GM21576 (cell line): Measurements from ENCODE around the gene ACTL9.

Experiments
- ATAC-seq: cut with Tn5 transposase; IDR thresholded peaks from one replicate; pipeline ENCODE4 v1.9.1; 2021; ENCODE audit warnings: mild to moderate bottlenecking, moderate library complexity; ENCODE audit not compliant: unreplicated experiment

ACTL9 gene

DNA sequence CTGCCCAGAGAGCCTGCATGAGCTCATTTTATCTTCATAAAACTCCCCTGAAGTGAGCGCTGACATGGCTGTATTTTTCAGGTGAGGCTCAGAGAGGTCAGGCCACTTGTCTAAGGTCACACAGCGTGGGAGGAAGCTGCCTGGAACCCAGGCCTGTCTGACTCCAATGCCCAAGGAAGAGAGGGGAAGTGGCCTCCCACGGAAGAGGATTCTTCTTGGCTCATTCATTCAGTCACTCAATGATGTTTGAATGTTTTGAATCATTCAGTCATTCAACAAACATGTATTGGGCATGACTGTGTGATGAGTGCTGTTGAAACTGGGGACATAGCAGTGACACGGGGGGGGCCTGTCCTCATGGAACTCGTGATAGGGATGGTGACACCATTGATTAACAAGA is 12.0 kb downstream of the ACTL9 start:
- no peak for ATAC-seq

- ATAC-seq, result no peak
These were observed 14.3 kb downstream of the ACTL9 start for GRCh38 chr19:8684001-8684902.

GRCh38 chr19:8682931-8683330 is 15.7 kb downstream of the ACTL9 start:
- ATAC-seq, result no peak

- no peak for ATAC-seq
These were observed 16.1 kb downstream of the ACTL9 start for GRCh38 chr19:8682472-8682871.

GRCh38 chr19:8681345-8682029 is 17.1 kb downstream of the ACTL9 start:
- no peak for ATAC-seq

DNA sequence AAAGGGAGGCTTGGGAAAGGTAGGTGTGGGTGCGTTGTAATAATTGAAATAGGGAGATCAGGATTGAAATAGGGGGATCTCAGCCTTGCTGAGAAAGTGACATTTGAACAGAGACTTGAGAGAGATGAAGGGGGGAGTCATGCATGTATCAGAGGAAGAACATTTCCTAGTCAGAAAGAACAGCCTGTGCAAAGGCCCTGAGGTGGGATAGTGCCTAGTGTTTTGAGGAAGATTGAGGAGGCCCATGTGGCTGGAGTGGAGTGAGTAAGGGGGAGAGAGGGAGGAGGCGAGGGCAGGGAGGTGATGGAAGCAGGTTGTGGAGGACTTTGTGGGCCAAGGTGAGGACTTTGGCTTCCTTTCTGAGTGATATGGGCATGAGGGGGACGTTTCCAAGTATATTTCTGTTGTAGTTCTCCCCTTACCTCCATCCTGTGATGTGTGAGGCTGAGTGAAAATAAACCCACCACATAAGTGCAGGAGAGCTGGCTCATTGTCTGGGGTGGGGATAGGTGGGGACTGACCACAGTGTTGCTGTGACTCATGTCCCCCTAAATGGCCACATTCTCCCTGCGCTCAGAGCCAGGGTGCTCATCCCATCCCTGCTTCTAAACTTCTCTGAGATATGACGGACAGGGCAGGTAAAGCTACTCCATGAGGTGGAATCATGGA is 17.8 kb downstream of the ACTL9 start:
- ATAC-seq, result no peak

DNA sequence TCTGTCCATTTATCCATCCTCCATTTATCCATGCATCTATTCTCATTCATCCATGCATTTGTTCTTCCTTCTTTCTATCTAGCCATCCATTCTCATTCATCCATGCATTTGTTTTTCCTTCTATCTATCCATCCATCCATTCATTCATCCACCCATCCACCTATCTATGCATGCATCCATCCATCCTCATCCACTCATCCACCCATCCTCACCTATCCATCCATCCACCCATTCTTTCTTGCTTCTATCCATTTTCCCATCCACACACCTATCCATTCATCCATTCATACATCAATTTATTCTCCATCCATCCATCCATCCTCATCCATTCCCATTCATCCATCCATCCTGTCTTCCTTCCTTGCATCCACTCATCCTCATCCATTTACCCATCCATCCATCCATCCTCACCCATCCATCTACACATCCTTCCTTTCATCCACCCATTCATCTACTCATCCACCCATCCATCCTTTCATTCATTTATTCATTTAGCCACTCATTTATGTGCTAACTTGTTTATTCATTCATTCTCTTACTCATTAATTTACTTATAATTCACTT is 20.3 kb downstream of the ACTL9 start:
- ATAC-seq, result no peak

- no peak for ATAC-seq
These were observed 23.5 kb downstream of the ACTL9 start for GRCh38 chr19:8675066-8675465.

GRCh38 chr19:8673276-8673891 is 25.2 kb downstream of the ACTL9 start:
- no peak for ATAC-seq

DNA sequence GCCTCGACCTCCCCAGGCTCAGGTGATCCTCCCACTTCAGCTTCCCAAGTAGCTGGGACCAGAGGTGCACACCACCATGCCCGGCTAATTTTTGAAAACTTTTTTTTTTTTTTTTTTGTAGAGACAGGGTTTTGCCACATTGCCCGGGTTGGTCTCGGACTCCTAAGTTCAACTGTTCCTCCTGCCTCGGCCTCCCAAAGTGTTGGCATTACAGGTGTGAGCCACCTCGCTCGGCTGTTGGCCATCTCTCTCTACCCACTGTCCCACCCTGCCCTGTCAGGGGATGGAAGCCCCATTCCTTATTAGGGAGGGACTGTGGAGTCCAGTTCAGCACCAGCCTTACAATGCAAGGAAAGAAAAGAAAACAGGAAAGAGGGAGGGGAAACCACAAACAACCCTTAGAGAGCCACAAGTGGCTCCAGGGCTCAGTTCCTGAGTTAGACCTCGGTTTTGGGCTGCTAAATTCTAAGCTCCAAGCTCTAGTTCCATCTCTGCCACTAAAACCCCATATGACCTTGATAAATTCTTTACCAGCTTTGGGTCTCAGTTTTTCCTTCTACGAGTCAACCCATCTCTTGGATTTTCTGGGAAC is 31.7 kb downstream of the ACTL9 start:
- ATAC-seq, result no peak

GRCh38 chr19:8665468-8666213 is 33.0 kb downstream of the ACTL9 start:
- no peak for ATAC-seq

DNA sequence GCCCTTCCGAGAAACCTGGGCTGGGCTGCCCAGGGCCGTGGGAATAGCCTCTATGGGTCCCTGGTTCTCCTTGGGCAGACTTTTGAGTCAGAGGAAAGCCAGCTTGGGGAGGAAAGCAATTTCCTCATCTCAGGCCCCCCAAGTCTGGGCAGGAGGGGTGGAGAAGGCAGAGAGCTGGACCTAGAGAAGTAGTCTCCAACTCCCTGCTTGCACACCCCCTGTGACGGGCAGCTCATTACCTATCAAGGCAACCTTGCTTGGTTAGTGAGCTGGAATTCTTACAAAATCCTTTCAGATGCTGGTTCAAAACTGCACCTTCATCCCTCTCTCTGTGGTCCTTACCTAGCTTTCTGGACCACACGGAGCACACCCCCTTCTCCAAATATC is 33.9 kb downstream of the ACTL9 start:
- ATAC-seq, result no peak

DNA sequence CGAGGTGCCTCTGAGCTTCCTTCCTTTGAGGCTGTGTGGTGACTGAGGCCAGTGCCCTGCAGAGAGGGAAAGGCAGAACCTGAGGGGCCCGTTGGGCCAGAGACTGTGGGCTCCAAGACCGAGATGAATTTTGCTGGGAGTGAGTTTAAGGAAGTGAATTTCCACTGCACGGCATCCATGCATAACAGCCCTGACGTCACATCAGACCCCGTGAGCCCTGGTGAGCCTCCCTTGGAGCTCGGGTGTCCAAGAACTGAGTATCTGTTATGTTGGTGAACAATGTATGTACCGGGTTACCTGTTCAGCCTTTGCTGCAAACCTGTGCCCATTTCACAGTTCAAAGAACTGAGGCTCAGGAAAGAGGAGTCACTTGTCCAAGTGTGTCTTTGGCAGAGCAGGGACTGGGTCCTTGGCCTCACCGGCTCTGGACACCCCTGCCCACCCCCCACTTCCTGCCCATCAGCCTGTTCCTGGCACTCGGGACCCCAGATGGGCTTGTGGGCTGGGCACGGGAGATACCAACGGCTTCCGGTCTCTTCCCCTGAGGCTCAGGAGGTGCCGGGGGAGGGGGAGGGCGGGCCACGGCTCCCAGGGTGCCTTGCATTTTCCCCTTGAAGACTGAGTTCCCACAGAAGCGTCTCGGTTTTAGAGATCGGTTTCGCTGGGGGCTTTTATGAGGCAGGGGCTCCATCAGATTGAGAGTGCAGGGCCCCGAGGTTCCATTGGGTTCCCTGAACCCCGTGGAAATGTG is 34.5 kb downstream of the ACTL9 start:
- no peak for ATAC-seq

DNA sequence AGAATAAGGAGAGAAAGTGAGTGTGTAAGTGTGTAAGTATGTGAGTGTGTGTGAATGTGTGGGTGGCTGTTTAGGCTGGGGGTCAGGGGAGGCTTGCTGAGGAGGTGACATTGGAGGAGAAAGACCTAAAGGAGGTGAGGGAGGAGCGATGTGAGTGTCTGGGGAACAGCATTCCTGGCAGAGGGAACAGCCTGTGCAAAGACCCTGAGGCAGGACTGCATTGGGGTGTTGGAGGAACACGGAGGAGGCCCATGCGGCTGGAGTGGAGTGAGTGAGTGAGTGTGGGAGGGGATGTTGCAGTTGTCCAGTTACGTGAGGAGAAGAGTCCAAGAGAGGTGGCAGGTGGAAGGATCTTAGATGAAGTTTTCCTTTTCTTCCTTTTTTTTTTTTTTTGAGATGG is 36.3 kb downstream of the ACTL9 start:
- ATAC-seq, result no peak

- ATAC-seq, result no peak
These were observed 38.7 kb downstream of the ACTL9 start for GRCh38 chr19:8659905-8660304.

DNA sequence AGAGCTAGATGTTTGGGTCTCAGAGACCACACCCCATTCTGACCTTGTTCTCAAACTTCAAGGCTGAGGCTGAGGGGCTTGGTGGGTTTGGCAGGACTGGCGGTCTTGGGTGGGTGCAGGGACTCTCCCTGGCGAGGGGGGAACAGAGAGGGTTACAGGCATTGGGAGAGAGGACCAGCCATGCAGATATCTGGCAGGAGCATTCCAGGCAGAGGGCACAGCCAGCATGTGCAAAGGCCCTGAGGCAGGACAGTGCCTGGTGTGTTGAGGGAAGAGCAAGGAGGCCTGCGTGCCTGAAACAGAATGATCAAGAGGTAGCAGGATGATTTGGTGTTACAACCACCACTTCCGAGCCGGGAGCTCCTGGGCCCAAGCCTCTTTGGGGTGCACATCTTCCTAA is 40.7 kb downstream of the ACTL9 start:
- no peak for ATAC-seq

DNA sequence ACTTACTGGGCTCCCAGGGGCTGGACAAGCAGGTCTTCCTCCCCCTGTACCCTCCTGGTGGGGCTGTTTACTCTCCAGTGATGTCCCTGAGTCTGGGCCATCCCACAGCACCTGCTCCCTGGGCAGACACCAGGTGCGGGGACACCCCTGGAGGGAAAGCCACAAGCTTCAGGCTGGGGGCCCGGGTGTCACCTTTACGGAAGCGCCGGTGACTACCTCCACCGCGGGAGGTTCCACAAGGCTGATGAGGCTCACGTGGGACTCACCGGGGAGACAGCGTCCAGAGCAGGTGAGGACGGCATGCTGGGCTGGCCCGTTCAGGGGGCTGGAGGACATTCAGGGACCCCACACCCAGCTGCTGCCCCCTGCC is 43.3 kb downstream of the ACTL9 start:
- ATAC-seq, result no peak

DNA sequence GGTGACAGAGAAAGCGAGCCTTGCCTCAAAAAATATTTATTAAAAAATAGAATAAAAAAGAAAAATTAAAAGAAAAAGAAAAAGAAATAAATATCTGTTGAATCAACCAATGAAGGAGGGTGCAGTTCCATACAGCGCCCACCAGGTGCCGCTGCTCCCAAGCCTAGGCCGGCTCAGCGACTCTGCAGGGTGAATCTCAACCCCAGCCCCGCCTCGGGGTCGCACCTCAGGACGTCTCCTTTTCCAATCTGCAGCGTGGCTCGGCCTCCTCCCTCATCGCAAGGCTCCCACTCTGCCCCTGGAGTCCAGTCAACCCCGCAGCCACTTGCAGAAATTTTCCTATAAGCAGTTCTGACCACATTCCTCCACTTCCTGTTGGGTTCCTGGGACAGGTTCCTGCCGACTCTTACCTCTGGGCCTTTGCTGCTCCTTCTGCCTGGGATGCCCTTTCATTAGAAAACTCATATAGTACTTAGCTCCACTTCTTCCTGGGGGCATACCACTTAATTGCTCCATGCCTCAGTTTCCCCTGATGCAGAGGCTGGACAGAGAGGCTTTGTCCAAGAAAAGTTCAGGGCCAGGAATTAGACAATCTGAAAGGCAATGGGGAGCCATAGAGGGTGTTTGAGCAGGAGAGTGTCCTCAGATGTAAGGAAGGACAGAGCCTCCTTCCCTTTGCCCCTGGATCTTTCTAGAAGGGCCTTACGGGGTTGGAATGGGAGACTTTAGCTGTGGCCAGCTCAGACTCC is 43.8 kb downstream of the ACTL9 start:
- ATAC-seq, result no peak

DNA sequence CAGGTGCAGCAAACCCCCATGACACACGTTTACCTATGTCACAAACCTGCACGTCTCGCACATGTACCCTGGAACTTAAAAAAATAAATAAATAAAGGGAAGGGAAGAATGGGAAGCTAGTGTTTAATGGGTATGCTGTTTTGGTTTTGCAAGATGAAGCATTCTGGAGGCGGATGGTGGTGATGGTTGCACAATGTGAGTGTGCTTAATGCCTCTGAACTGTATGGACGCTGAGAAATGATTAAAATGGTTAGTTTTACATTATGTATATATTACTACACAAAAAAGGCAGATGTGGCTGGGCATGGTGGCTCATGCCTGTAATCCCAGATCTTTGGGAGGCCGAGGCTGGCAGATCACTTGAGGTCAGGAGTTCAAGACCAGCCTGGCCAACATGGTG is 50.4 kb downstream of the ACTL9 start:
- no peak for ATAC-seq
